GM18873 (cell line): ENCODE data around the gene PTPN2.
"Not testable (repeated sequence)": the region's sequence is repeated elsewhere in the genome, so short reads cannot be mapped to it uniquely, and the experiment has no call there.

Experiments used
- ATAC-seq: cut with Tn5 transposase; IDR thresholded peaks from one replicate; pipeline ENCODE4 v1.9.1; 2021; ENCODE audit warnings: mild to moderate bottlenecking, moderate library complexity, moderate number of reproducible peaks; ENCODE audit not compliant: unreplicated experiment, low FRiP score

Gene PTPN2

GRCh38 chr18:12895626-12896025, 11.6 kb upstream of the PTPN2 start:
- ATAC-seq: no peak

GRCh38 chr18:12895014-12895413, 11.0 kb upstream of the PTPN2 start:
- no peak for ATAC-seq

GRCh38 chr18:12891561-12891960, 7.5 kb upstream of the PTPN2 start:
- no peak for ATAC-seq

- ATAC-seq: no peak
Measured at GRCh38 chr18:12890964-12891363, 6.9 kb upstream of the PTPN2 start.

GRCh38 chr18:12886498-12887126, 2.6 kb upstream of the PTPN2 start:
- no peak for ATAC-seq

- ATAC-seq: no peak
Measured at GRCh38 chr18:12885500-12885899, 1.5 kb upstream of the PTPN2 start.

- no peak for ATAC-seq
Measured at GRCh38 chr18:12884406-12885323, 628 bp upstream of the PTPN2 start.

GRCh38 chr18:12883372-12883683, 709 bp downstream of the PTPN2 start:
- ATAC-seq: no peak

- ATAC-seq: no peak
Measured at GRCh38 chr18:12882453-12883371, 1.3 kb downstream of the PTPN2 start.

- ATAC-seq: no peak
Measured at GRCh38 chr18:12880541-12880910, 3.5 kb downstream of the PTPN2 start.

- ATAC-seq: no peak
Measured at GRCh38 chr18:12879840-12880540, 4.0 kb downstream of the PTPN2 start.

- not testable (repeated sequence) for ATAC-seq
Measured at GRCh38 chr18:12874992-12875391, 9.0 kb downstream of the PTPN2 start.

- not testable (repeated sequence) for ATAC-seq
Measured at GRCh38 chr18:12873961-12874567, 10.0 kb downstream of the PTPN2 start.

- no peak for ATAC-seq
Measured at GRCh38 chr18:12872408-12872807, 11.6 kb downstream of the PTPN2 start.

GRCh38 chr18:12868576-12868975, 15.5 kb downstream of the PTPN2 start:
- ATAC-seq: no peak

- no peak for ATAC-seq
Measured at GRCh38 chr18:12867441-12868123, 16.5 kb downstream of the PTPN2 start.

GRCh38 chr18:12863687-12864216, 20.3 kb downstream of the PTPN2 start:
- ATAC-seq: no peak

- no peak for ATAC-seq
Measured at GRCh38 chr18:12862874-12863482, 21.1 kb downstream of the PTPN2 start.

- no peak for ATAC-seq
Measured at GRCh38 chr18:12862467-12862866, 21.6 kb downstream of the PTPN2 start.
